Lung (tissue), 12 donors: Measurements from ENCODE around the gene KNCN. TPM values are rescaled to one million over a fixed set of nuclear protein-coding genes. Genes with fewer than 3 reads are reported as not detected.

Experiments
- ATAC-seq: fragments of 200-7000 bp; cut with Tn5 transposase; one replicate; pipeline ENCODE4 v1.9.1; 2020; ENCODE audit warnings: moderate number of reproducible peaks; ENCODE audit not compliant: insufficient read depth, low FRiP score
- DNase-seq, 3 donors: peaks; one replicate each; pipeline ENCODE4 v3.0.0-alpha.2; 2013 to 2017
- H3K27ac ChIP-seq, 2 donors: one replicate each; pipeline ENCODE4 v1.5.1; 2013; ENCODE audit warnings: mild to moderate bottlenecking in 2 of 2, moderate library complexity in 2 of 2, control low read depth in 1 of 2, inconsistent platforms in 1 of 2, low read depth in 1 of 2, low read length in 1 of 2
- H3K27me3 ChIP-seq, 3 donors: one replicate each; pipeline ENCODE4 v1.5.1; 2013; ENCODE audit warnings: low read length in 2 of 3; ENCODE audit not compliant: control insufficient read depth in 3 of 3, insufficient read depth in 3 of 3
- H3K36me3 ChIP-seq, 4 donors: one replicate each; pipeline ENCODE4 v1.5.1; 2013; ENCODE audit warnings: low read length in 4 of 4, mild to moderate bottlenecking in 1 of 4, moderate library complexity in 1 of 4; ENCODE audit not compliant: control insufficient read depth in 4 of 4, insufficient read depth in 4 of 4
- H3K4me1 ChIP-seq, 5 donors: one replicate each; pipeline ENCODE4 v1.5.1; 2013; ENCODE audit warnings: low read length in 5 of 5, mild to moderate bottlenecking in 2 of 5, moderate library complexity in 1 of 5; ENCODE audit not compliant: control insufficient read depth in 5 of 5, insufficient read depth in 5 of 5
- H3K4me3 ChIP-seq: one replicate; pipeline ENCODE4 v1.5.1; 2013; ENCODE audit warnings: mild to moderate bottlenecking, control low read depth, moderate library complexity
- H3K9ac ChIP-seq, 2 donors: one replicate each; pipeline ENCODE4 v1.5.1; 2013; ENCODE audit warnings: low read length in 2 of 2, control low read depth in 1 of 2; ENCODE audit not compliant: insufficient read depth in 1 of 2
- H3K9me3 ChIP-seq, 4 donors: one replicate each; pipeline ENCODE4 v1.5.1; 2013; ENCODE audit warnings: low read length in 3 of 4, mild to moderate bottlenecking in 1 of 4, moderate library complexity in 1 of 4; ENCODE audit not compliant: control insufficient read depth in 4 of 4, insufficient read depth in 3 of 4
- CTCF ChIP-seq: IDR thresholded peaks from 2 replicates; pipeline ENCODE4 v1.5.1; 2012; ENCODE audit warnings: mild to moderate bottlenecking; ENCODE audit errors: control extremely low read depth, extremely low read depth
- WGBS, 2 donors: extraction: QIAGEN DNeasy Blood & Tissue Kit; methylation state at CpG; one replicate each; pipeline ENCODE4 v1.1.7; 2013; 5-methylcytosine and 5-hydroxymethylcytosine counted together
- polyA plus RNA-seq, 2 donors: library from polyadenylated mRNA; stranded (reverse); fragments of 200-250 nt; gene quantifications; one replicate each; pipeline ENCODE4 v1.2.1, GENCODE V29; 2013
- total RNA-seq, 2 donors: library from RNA; depleted of rRNA in 1 of 2; stranded (reverse); fragments of >200 nt in 1 of 2; gene quantifications; one replicate each; pipeline ENCODE4 v1.2.1, GENCODE V29; 2014 to 2021
- donor health status: control.
- donor health status: control.
- donor health status: Bipolar disorder and iron deficiency.
- donor health status: healthy.
- donor health status: DM: yes; HTN: yes; CAD: no.

KNCN gene
- total and polyA plus RNA-seq, 4 donors: 0.01 to 0.09 TPM; not detected in 2

DNA sequence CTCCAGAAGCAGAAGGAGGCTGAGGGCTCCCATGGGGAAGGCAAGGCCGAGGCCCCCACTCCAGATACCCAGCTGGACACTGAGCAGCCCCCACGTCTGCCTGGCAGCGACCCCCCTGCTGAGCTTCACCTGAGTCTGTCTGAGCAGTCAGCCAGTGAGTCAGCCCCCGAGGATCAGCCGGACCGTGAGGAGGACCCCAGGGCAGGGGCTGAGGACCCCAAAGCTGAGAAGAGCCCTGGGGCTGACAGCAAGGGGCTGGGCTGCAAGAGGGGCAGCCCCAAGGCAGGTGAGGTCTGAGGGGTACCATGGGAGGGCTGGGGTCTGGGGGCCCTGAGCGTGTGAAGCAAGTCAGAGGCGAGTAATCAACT is 40.5 kb downstream of the KNCN start:
- no peak overlapping the region for H3K9ac ChIP-seq
- H3K4me1 ChIP-seq: no peaks in the 10 kb centered on the region
- no peaks in the 10 kb centered on the region for H3K9me3 ChIP-seq
- ATAC-seq: no peak
- 70 to 89% methylated on average over 8 of the region's 8 CpGs for WGBS, 2 donors
- peaks cover 0 to 3% (median 2%) of the 10 kb centered on the region in 3 donors for H3K27me3 ChIP-seq
- no peak overlapping the region for H3K4me3 ChIP-seq
- no peak overlapping the region for H3K27ac ChIP-seq
- H3K36me3 ChIP-seq: no peaks in the 10 kb centered on the region
- no peak for TF ChIP-seq CTCF
- DNase-seq: no peak

DNA sequence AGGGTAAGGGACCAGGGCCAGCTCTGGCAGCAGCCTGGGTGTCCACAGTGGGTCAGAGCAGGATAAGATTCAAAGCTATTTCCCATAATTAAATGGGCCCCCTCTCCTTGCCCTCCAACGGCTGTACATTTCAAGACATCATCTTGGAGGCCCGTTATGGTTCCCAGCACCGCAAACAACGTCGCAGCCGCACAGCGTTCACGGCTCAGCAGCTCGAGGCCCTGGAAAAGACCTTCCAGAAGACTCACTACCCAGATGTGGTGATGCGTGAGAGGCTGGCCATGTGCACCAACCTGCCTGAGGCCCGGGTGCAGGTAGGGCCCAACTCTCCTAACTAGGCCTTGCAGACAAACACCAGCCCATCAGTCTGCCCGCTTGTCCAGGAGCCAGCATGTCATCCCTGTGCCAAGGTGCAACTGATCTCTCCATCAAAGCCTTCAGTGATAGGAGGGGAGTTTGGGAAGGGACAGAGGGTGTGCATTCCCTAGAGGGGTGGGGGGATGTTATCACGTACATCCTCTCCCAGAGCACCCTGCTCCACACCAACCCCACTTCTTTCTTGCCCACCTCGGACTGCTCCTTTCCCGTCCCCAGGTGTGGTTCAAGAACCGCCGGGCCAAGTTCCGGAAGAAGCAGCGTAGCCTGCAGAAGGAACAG is 41.0 kb downstream of the KNCN start:
- no peak for TF ChIP-seq CTCF
- ATAC-seq (no peak), DNase-seq (no peak)
- Histone ChIP-seq H3K9me3 (no peaks in the 10 kb centered on the region), H3K27ac (no peak overlapping the region), H3K36me3 (no peaks in the 10 kb centered on the region), H3K9ac (no peak overlapping the region), H3K4me3 (no peak overlapping the region), H3K27me3 (peaks cover 0 to 3% (median 2%) of the 10 kb centered on the region in 3 donors), H3K4me1 (no peaks in the 10 kb centered on the region)
- WGBS, 2 donors: 94 to 96% methylated on average over 18 to 19 of the region's 19 CpGs

- Histone ChIP-seq H3K9me3 (no peaks in the 10 kb centered on the region), H3K36me3 (no peaks in the 10 kb centered on the region), H3K4me1 (no peaks in the 10 kb centered on the region), H3K9ac (no peak overlapping the region), H3K27ac (no peak overlapping the region), H3K27me3 (peaks cover 0 to 2% (median 0%) of the 10 kb centered on the region in 3 donors), H3K4me3 (no peak overlapping the region)
- WGBS, 2 donors: 79 to 80% methylated on average over 4 to 5 of the region's 5 CpGs
- no peak for ATAC-seq
- no peak for TF ChIP-seq CTCF
- no peak for DNase-seq
These were observed 42.7 kb downstream of the KNCN start for GRCh38 chr1:46508757-46509156.
